Activated T-cell treated with anti-CD3 and anti-CD28 coated beads, Interleukin-2, amount 50 U/mL, for 72 hours (primary cell): ENCODE results near the gene ALKBH7. TPM values are rescaled to one million over a fixed set of nuclear protein-coding genes. Genes with fewer than 3 reads are reported as not detected.
"Not testable (repeated sequence)": the region's sequence is repeated elsewhere in the genome, so short reads cannot be mapped to it uniquely, and the experiment has no call there.

Experiments
- ATAC-seq, 2 donors: fragments of 150-1000 bp; cut with Tn5 transposase; replicated peaks in 1 of 2; 2 replicates each; pipeline ENCODE4 v1.10.0; 2021; ENCODE audit warnings: moderate library complexity in 2 of 2, mild to moderate bottlenecking in 1 of 2
- DNase-seq, 2 donors: peaks; one replicate each; pipeline ENCODE4 v3.0.0; 2021 to 2022; ENCODE audit warnings: mixed read lengths in 1 of 2
- H3K27ac Mint-ChIP-seq: one replicate; pipeline ENCODE4 v1.8.0; 2022; ENCODE audit warnings: mild to moderate bottlenecking, moderate library complexity, mixed read lengths
- H3K27me3 Mint-ChIP-seq: one replicate; pipeline ENCODE4 v1.8.0; 2022; ENCODE audit warnings: low read depth, mixed read lengths
- H3K36me3 Mint-ChIP-seq, 2 donors: one replicate each; pipeline ENCODE4 v1.8.0; 2022; ENCODE audit warnings: mixed read lengths in 2 of 2, mild to moderate bottlenecking in 1 of 2; ENCODE audit not compliant: insufficient read depth in 2 of 2
- H3K4me1 Mint-ChIP-seq: one replicate; pipeline ENCODE4 v1.8.0; 2022; ENCODE audit warnings: low read depth, mixed read lengths
- H3K4me3 Mint-ChIP-seq, 2 donors: one replicate each; pipeline ENCODE4 v1.8.0; 2022; ENCODE audit warnings: mild to moderate bottlenecking in 2 of 2, mixed read lengths in 2 of 2, moderate library complexity in 2 of 2
- H3K9me3 Mint-ChIP-seq, 2 donors: one replicate each; pipeline ENCODE4 v1.8.0; 2022; ENCODE audit warnings: mixed read lengths in 2 of 2
- total RNA-seq, 2 donors: library from RNA; stranded (reverse); gene quantifications; one replicate each; pipeline ENCODE4 v1.2.3, GENCODE V29; 2022

The ALKBH7 gene
- total RNA-seq, 2 donors from 2014 or later, result 60.5 to 65.2 TPM

GRCh38 chr19:6355321-6356040 is 17.1 kb upstream of the ALKBH7 start:
- H3K9me3 Mint-ChIP-seq, H3K4me3 Mint-ChIP-seq, ATAC-seq, DNase-seq, H3K36me3 Mint-ChIP-seq, H3K27me3 Mint-ChIP-seq, H3K4me1 Mint-ChIP-seq, H3K27ac Mint-ChIP-seq: not testable (repeated sequence)

- DNase-seq, result no peak
- Mint-ChIP-seq H3K4me1 (peaks cover under 1% of the 10 kb centered on the region), H3K36me3 (peaks cover 1 to 3% of the 10 kb centered on the region in 2 donors), H3K27ac (no peak overlapping the region), H3K27me3 (no peaks in the 10 kb centered on the region), H3K4me3 (no peak overlapping the region), H3K9me3 (no peaks in the 10 kb centered on the region)
- ATAC-seq, result no peak
Measured at GRCh38 chr19:6357174-6357573, 15.4 kb upstream of the ALKBH7 start.

DNA sequence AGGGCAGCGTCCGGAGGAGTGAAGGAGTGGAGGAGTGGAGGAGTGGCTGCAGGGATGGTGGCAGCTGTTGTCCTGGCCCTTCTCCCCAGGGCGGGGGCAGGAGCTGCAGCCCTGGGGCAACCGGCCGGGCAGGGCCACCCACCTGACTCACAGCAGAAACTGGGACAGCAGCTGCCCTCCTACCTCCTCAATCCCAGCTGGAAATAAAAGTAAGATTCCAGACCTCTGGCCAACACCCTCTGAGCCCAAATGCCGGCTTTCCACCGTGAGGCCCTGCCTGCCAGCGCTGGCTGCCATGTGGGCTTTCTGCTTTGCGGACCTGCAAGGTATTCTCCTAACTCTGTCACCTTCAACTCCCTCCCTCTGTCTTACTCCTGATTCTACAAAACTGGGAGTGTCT is 14.6 kb upstream of the ALKBH7 start:
- peaks cover 9% of the 10 kb centered on the region for H3K4me1 Mint-ChIP-seq
- H3K4me3 Mint-ChIP-seq, result no peak overlapping the region
- ATAC-seq (no peak), DNase-seq (no peak)
- no peak overlapping the region for H3K27ac Mint-ChIP-seq
- H3K36me3 Mint-ChIP-seq, result peaks cover 4% of the 10 kb centered on the region in 2 donors
- no peaks in the 10 kb centered on the region for H3K27me3 Mint-ChIP-seq
- H3K9me3 Mint-ChIP-seq, result no peaks in the 10 kb centered on the region

GRCh38 chr19:6359568-6360341 is 12.8 kb upstream of the ALKBH7 start:
- peaks cover 15% of the 10 kb centered on the region for H3K4me1 Mint-ChIP-seq
- no peaks in the 10 kb centered on the region for H3K9me3 Mint-ChIP-seq
- no peak overlapping the region for H3K27ac Mint-ChIP-seq
- no peak overlapping the region for H3K4me3 Mint-ChIP-seq
- ATAC-seq (no peak), DNase-seq (no peak)
- no peaks in the 10 kb centered on the region for H3K27me3 Mint-ChIP-seq
- peaks cover 4 to 6% of the 10 kb centered on the region in 2 donors for H3K36me3 Mint-ChIP-seq

DNA sequence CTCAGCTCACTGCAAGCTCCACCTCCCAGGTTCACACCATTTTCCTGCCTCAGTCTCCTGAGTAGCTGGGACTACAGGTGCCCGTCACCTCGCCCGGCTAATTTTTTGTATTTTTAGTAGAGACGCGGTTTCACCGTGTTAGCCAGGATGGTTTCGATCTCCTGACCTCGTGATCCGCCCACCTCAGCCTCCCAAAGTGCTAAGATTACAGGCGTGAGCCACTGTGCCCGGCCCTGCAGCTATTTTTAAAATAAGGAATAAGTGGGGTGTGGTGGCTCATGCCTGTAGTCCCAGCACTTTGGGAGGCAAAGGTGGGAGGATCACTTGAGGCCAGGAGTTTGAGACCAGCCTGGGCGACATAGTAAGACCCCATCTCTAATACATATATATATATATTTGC is 12.1 kb upstream of the ALKBH7 start:
- peaks cover 15% of the 10 kb centered on the region for H3K4me1 Mint-ChIP-seq
- not testable (repeated sequence) for H3K27ac Mint-ChIP-seq

GRCh38 chr19:6360857-6361216 is 11.8 kb upstream of the ALKBH7 start:
- H3K4me3 Mint-ChIP-seq, result peak overlapping the region; percentile 95 to 100
- not testable (repeated sequence) for H3K27me3 Mint-ChIP-seq, H3K36me3 Mint-ChIP-seq, H3K27ac Mint-ChIP-seq, ATAC-seq, H3K9me3 Mint-ChIP-seq, DNase-seq
- H3K4me1 Mint-ChIP-seq, result peaks cover 15% of the 10 kb centered on the region

More for the DNA sequence above, 12.1 kb upstream of the ALKBH7 start:
- ATAC-seq, DNase-seq, H3K9me3 Mint-ChIP-seq, H3K36me3 Mint-ChIP-seq, H3K27me3 Mint-ChIP-seq: not testable (repeated sequence)
- H3K4me3 Mint-ChIP-seq, result peak overlapping the region in 1 of 2 donors; percentile 100

GRCh38 chr19:6362027-6362350 is 10.6 kb upstream of the ALKBH7 start:
- ATAC-seq, result peak in 1 of 2 donors; percentile 2

GRCh38 chr19:6362351-6362801 is 10.2 kb upstream of the ALKBH7 start:
- Mint-ChIP-seq H3K4me1 (peaks cover 15% of the 10 kb centered on the region), H3K27ac (peak overlapping the region; percentile 99), H3K4me3 (peak overlapping the region; percentile 95 to 100), H3K27me3 (no peaks in the 10 kb centered on the region), H3K36me3 (peaks cover 9 to 17% of the 10 kb centered on the region in 2 donors), H3K9me3 (no peaks in the 10 kb centered on the region)
- peak; percentile 39 to 47 for DNase-seq
- peak; percentile 26 to 29 for ATAC-seq

More at GRCh38 chr19:6362027-6362350, 10.6 kb upstream of the ALKBH7 start:
- Mint-ChIP-seq H3K27me3 (no peaks in the 10 kb centered on the region), H3K4me3 (peak overlapping the region; percentile 95 to 100), H3K4me1 (peaks cover 15% of the 10 kb centered on the region), H3K9me3 (no peaks in the 10 kb centered on the region), H3K36me3 (peaks cover 9 to 15% of the 10 kb centered on the region in 2 donors), H3K27ac (peak overlapping the region; percentile 99)
- no peak for DNase-seq

- Mint-ChIP-seq H3K9me3 (no peaks in the 10 kb centered on the region), H3K27ac (no peak overlapping the region), H3K4me1 (peaks cover 17% of the 10 kb centered on the region), H3K27me3 (no peaks in the 10 kb centered on the region), H3K36me3 (peaks cover 9 to 20% of the 10 kb centered on the region in 2 donors), H3K4me3 (peak overlapping the region; percentile 42 to 59)
- no peak for DNase-seq
- no peak for ATAC-seq
Measured at GRCh38 chr19:6364353-6364752, 8.2 kb upstream of the ALKBH7 start.

- Mint-ChIP-seq H3K36me3 (peaks cover 0 to 6% of the 10 kb centered on the region in 2 donors), H3K27ac (peak overlapping the region; percentile 83), H3K4me1 (peaks cover 25% of the 10 kb centered on the region), H3K4me3 (peak overlapping the region; percentile 93 to 94), H3K27me3 (no peaks in the 10 kb centered on the region), H3K9me3 (no peaks in the 10 kb centered on the region)
- ATAC-seq (peak; percentile 74 to 75), DNase-seq (peak; percentile 100)
Measured at GRCh38 chr19:6373096-6373812, 660 bp downstream of the ALKBH7 start.

- Mint-ChIP-seq H3K27me3 (no peaks in the 10 kb centered on the region), H3K9me3 (no peaks in the 10 kb centered on the region), H3K4me1 (peaks cover 25% of the 10 kb centered on the region), H3K36me3 (peaks cover 0 to 6% of the 10 kb centered on the region in 2 donors), H3K4me3 (peak overlapping the region; percentile 93 to 94), H3K27ac (peak overlapping the region; percentile 83)
- no peak for ATAC-seq
- no peak for DNase-seq
Measured at GRCh38 chr19:6373813-6374108, 1.2 kb downstream of the ALKBH7 start.

DNA sequence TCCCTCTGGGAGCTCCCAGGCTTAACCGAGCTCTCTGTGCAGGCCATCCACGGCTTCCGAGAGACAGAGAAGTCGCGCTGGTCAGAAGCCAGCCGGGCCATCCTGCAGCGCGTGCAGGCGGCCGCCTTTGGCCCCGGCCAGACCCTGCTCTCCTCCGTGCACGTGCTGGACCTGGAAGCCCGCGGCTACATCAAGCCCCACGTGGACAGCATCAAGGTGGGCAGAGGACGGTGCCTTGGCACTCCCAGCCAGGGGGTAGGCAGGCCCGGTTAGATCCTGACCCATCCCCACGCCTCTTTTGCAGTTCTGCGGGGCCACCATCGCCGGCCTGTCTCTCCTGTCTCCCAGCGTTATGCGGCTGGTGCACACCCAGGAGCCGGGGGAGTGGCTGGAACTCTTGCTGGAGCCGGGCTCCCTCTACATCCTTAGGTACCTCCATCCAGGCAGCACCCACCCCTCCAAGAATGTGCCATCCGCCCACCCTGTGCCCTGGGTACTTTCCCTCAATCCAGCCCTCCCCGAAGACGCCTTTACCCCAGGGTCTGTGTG is 1.6 kb downstream of the ALKBH7 start:
- Mint-ChIP-seq H3K9me3 (no peaks in the 10 kb centered on the region), H3K36me3 (peaks cover 0 to 7% of the 10 kb centered on the region in 2 donors), H3K27ac (no peak overlapping the region), H3K4me1 (peaks cover 24% of the 10 kb centered on the region), H3K27me3 (no peaks in the 10 kb centered on the region), H3K4me3 (peak overlapping the region; percentile 93 to 94)
- ATAC-seq (no peak), DNase-seq (no peak)
